PC-3 (cell line): ENCODE measurements around the gene CACNA1C.

Source experiments
- CTCF ChIP-seq: fragments of 300-600 bp; sonication (generic); conservative IDR thresholded peaks from 2 replicates; pipeline ENCODE4 v1.5.1; 2017; ENCODE audit warnings: antibody characterized with exemption, low read depth, mild to moderate bottlenecking, low read length
- EZH2 ChIP-seq: fragments of 300-600 bp; sonication (generic); IDR thresholded peaks from one replicate; pipeline ENCODE4 v1.6.1; 2017; ENCODE audit warnings: antibody characterized with exemption, mild to moderate bottlenecking, low read length; ENCODE audit not compliant: unreplicated experiment

GRCh38 chr12:2166696-2167095 is 113.9 kb downstream of the CACNA1C start:
- no peak for TF ChIP-seq CTCF
- TF ChIP-seq EZH2, result no peak
